Stimulated activated CD8-positive, alpha-beta memory T cell treated with anti-CD3 and anti-CD28 coated beads, Interleukin-15, amount 100 ng/mL, for 48 hours (primary cell): Measurements from ENCODE around the gene LYPD6.

ENCODE experiments used
- DNase-seq, 2 donors: peaks; one replicate each; pipeline ENCODE4 v3.0.0-alpha.2; 2020; ENCODE audit warnings: low read depth in 2 of 2

LYPD6 gene

DNA sequence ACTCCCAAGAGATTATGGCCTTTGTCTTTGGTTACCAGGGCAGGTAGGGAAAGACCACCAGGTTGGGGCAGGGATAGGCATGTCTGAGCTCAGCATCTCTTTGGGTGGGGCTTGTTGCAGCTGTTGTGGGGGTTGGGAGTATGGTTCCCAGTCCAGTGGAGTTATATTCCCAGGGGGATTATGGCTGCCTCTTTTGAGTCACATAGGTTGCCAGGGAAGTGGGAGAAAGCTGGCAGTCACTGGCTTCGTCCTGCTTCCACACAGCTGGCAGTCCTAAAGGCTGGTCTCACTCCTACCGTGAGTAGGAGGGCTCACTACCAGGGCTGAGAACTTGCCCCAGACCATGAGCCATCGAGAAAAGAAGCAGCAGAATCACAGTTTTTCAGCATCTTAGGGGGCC, 79.1 kb downstream of the LYPD6 start:
- DNase-seq = no peak

DNA sequence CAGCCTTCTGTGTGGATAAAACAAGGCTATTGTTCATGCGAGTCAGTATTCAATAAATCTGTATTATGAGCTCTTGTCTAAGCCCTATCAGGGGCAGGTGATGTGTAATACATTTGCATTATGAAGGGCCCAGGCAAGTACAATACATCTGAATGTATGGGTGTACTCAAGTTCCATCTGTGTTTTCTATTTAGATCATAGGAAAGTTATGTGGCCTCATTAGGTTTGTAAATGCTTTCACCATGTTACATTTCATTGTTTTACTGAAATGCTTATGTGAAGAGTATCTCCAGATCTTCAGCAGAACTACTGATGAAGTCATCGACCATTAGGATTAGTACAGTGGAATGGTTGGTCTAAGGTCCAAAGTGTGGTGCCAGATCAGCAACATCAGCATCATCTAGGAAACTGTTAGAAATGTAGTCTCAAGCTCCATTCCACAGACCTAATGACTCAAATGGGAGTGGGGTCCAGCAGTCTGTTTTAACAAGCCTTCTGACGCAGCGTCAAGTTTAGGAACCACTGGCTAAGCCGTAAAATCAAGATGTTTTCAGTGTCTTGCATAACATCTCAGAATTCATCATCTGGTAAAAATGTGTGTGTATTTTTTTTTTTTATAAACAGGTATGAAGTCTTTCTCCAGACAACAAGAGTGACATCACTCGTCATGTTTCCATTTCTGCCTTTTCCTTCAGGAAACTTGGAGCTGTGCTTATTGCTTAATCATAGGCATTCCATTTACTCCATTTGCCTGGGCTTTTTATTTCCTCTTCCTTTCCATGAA, 80.5 kb downstream of the LYPD6 start:
- DNase-seq = no peak

DNA sequence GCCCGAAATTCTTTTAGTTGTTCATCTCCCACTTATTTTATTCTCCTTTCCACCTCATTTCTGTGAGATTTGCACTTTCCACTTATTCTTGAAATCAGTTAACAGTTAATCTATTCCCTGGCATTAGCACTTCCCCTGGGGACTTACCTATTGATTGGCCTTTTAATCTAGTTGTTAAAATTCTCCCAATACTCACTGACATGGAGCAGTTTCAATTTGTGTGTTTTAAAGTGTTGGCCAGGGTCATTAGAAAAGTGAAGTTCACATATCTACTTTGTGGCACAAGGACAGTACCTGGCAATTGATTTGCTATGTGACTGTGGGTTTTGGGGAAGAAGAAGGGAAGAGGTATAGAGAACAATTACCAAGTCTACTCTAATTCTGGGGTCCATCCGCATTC, 83.1 kb downstream of the LYPD6 start:
- no peak for DNase-seq

DNA sequence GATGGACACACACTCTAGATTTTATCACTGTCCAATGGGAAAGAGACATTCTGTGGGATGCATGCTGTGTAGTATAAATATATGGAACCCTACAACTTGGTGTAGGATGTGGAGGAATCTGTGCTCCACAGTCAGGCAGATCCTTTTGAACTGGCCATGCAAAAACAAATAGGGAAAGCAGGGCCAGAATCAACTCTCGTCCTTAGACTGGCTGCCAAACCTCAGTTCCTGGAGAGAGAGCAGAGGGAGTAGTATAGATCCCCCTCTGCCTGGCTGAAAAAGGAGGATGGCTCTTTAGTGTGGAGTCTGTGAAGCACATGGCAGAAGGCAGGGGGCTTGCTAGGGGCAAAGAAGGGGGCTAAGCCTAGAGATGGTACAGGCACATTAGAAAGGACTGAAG, 84.7 kb downstream of the LYPD6 start:
- DNase-seq = no peak

DNA sequence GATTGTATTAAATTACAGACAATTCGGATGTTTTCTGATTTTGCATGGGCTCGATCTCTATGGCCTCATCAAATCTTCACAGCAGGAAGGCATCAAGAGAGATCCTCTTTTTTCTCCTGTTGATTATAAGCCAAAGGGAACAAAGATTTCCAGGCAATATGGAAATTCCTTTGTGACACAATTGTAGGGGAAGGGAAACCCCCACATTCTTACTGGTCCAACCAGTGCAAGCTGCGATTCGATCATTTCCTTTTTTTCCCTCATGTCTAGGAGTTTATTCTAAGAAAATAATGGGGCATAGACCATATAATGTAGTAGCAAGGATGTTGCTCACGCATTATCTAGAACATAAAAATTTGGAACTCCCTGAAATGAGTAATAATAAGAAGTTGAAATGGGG, 87.7 kb downstream of the LYPD6 start:
- no peak for DNase-seq

DNA sequence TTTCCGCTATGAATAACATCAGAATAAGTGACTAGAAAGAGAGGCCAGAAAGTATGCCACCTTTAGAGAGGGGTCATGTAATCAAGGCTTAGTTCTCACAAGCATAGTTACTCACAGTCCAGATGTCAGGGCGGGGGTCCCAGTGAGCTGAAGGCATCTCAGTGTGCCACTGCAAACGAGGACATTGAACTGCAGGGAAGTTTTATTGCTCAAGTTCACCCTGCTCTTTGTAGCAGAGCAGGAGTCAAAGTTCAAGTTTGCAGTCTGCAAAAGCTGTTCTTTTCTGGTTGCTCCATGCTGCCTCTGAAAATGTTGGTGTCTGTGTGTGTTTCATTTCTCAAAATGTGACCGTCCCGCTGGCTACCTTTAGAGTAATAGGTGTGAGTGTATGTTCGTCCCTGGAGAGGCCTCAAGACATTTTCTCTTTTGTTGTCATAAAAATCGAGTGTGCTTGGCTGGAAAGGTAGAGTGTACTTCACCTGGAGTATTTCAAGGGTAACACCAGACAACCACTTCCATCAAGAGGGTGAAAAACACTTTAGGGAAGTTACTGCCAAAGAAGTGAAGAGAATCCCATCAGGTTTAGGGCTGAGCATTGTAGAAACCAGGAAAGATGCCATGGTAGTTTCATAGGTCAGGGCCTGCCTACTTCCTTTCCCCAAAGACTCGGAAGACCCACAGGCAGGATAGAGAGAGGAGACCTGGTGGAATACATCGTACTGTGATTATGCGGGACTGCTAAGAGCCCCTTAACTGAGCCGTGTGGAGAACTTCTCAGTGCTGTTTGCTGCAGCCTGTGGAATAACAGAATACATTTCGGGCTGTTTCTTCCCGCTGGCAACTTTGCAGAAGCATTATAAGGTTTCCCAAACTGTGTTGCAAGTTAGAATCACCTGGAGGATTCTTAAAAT, 89.9 kb downstream of the LYPD6 start:
- DNase-seq = no peak

DNA sequence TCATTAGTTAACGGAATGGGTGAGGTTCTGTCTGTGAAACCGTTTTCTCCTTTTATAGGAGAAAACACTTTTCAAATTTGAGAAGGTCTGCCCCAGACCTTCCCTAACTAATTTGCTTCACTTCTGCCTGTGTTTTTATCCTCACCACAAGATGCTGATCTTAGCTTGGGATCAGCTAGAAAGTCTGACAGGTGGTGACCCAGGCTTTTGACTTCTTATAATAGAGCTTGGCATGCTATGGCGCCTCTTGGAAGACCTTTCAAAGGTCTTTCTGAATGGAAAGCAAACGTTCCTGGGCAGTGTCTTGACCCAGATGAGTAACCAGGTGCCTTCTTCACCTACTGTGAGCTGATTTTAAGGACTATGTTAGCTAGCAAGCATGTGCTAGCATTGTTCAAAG, 91.4 kb downstream of the LYPD6 start:
- no peak for DNase-seq

DNA sequence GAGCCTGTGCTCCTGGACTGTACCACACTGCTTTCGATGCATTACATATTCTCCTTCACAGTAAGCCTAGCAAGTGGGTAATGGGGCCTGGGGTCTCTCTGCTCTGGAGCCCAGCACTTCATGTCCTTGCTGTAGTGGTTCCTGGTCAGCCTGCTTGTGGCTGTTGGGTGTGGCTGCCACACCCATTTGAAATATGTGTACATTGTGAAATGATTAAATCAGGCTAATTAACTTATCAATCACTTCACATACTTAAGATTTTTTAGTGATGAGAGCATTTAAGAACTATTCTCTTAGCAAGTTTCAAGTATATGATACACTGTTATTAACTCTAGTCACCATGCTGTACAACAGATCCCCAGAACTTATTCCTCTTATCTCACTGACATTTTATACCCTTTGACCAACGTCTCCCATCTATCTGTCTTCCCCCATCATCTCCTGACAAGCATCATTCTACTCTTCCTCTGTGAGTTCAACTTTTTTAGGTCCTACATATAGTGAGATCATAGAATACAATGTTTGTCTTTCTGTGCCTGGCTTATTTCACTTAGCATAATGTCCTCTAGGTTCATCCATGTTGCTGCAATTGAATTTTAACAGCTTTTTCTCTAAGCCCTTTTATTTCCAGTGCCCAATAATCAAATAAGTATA, 92.1 kb downstream of the LYPD6 start:
- DNase-seq = no peak

DNA sequence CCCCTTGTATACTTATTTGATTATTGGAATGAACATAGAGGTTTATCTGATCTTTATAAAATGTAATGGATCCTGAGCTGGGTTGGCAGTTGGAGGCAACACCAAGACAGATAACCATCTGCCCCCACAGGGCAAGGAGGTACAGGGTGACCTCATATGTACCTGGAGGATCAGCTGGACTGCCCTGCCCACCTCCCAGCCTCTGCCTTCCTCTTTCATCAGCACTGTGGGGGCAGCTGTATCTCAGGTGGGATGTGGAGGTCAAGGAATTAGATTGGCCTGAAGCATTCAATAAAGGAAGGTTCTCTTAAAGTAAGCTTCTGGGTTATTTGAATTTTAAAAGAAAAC, 92.6 kb downstream of the LYPD6 start:
- DNase-seq = no peak

DNA sequence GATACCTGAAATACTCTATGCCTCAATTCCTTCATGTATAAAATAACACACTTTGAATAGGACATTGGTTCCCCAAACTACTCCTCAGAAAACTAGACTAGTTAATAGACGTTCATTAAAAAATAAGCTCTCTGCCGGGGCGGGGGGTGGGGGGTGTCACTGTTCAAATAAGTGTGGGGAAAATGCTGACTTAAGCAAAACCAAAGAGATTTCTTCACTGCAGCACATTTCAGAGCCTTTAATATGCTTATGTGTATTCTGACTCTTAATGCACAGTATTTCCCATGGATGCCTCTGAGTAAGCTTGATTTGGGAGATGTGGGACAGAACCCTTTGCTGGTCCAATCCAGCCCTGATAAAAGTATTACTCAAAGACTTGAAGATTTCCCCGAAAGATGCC, 93.2 kb downstream of the LYPD6 start:
- no peak for DNase-seq

DNA sequence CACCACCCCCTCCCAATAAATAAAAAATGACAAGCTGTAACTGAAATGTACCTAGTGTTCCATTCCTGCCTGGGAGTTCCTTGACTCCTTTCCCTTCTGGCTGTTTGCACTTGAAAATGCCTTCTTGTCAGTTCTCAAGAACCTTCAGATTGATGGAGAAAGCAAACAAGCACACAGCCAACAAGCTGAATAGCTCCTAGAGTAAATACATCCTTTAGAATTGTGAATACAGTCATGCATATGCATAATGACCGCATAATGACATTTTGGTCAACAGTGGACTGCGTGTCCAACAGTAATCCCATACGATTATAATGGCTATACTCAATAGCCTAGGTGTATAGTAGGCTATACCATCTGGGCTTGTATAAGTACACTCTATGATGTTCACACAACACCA, 97.0 kb downstream of the LYPD6 start:
- DNase-seq = no peak

DNA sequence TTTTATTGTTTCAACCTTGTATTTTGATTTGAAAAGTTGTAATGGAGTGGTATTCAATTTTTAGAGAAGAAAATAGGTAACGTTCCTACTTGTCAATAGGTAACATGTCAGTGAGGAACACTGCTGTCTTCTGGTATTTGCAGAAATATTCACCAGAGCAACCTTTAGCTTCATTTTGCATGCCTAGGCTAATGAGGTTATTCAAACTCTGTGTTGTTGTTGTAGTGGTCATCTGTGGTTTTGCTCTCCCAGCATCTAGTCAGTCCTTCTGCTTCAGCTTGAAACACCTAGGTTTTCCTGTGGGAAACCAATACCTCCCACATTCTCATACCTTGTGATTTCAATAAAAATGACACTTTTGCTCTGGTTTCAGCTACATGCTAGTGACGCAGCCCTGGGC, 98.4 kb downstream of the LYPD6 start:
- DNase-seq = no peak

DNA sequence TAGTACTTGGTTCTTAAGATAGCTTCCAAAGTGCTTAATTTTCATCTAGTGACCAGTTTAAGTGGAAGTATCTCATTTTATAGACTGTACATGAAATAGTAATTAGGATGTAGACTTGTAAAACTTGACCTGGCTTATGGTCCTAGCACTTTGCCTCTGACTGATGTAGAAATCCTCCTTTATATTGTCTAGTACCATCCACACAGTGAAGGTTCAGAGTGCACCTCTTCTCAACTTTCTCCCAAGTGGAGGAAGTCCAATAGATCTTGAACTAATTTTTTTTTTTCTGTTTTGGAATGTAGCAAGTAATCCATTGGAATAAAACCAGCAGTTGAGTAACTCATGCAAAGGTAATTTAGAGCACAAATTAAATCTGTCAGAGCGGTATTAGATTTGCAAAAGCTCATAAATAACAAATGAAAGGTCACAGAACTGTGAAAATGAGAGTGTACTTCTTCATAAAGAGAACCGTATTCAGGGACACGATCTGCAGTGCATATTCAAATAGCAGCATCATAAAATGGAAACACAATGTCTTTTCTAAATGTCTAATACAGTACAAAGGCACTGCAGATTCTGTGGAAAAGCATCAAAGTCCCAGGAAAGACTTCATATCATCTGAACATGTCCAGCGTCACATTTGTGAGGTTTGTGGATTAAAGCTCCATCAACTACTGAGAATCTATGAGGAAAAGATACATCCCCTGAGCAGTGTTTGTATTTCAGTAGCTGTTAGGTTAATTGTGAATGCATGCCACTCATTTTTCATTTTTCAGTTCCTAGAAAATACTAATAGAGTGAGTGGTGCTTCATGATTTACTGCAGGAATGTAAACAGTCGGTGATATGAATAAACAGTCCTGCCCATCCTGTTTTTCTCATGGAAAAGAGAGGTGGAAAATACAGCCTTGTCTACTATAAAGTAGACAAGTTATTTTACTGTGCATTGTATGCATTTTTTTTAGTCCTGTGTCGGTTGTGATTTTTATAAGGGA, 100.7 kb downstream of the LYPD6 start:
- no peak for DNase-seq

DNA sequence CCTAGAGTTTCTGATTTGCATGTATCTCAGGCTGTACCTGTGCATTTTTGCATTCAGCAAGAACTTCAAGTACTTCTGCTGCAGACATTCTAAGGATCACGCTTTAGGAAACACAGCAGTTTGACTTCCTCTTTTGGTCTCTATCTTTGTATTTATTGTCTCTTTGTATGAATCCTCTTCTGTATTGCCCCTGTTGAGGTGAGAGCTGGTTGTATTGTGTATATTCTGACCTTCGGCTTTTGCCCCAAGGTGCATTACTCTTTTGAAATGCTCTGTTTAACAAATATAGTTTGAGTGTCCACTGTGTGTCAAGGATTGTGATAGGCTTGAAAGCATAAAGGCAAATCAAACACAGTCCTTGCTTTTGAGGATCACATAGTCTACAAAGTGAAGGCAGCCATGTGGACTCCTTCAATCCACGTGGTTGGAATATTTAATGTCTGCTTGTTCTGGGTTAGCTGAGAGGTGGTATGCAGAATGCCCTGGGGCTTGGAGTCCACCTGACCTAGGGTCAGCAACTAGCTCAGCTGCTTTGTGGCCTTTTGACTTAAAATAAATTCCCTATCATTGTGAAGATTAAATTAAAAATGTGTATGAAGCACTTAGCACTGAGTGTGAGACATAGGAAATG, 108.1 kb downstream of the LYPD6 start:
- DNase-seq = no peak

DNA sequence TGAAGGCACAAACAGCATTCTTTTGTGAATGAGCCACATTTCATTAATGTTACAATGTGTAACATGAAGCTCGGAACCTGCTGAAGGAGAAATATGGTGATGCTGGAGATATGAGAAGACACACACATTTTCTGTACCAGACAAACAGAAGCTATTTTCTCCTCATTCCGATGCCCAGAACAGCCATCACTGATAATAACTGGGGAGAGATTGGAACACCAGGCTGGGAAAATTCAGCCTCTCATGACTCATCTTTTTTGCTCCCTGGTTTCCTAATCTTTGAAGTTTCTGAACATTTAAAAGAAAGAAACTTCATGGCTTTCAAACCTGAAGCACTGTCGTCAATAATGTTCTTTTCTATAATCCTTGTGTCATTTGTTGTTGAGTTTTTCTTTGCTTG, 110.9 kb downstream of the LYPD6 start:
- DNase-seq = no peak

DNA sequence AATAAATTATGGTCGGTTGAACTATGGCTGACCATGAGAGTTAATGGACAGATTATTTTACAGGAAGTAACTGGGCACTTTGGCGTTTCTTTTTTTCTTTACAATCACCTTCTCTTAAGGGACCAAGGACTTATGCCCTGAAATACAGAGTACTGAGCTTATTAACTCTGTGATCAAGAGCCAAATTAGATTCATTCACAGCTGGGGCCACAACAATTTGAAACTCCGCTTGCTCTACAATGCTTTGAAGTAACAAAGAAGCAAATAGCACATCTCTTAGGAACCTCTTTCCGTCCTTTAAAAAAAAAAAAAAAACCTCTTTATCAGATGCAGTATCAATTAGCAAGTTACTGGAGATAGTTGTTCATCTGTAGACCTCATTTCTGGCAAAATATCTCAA, 112.0 kb downstream of the LYPD6 start:
- DNase-seq = no peak

DNA sequence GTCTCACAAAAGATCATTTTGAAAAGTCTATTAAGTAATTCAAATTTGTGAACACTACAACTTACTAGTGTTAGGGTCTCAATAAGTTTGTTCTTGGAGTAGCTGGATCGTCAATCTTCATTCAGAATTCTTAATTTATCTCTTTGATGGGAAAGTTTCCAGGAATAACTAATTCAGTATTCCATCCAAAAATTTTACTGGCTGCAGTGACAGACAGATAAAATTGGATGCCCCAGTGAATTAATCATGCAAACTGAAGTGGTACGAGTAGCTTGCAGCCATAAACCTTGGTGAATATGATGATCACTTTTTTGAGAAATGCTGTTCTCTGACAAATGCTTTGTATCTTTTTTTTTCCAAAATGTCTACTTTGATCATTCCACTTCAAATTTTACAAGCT, 112.8 kb downstream of the LYPD6 start:
- DNase-seq = no peak

DNA sequence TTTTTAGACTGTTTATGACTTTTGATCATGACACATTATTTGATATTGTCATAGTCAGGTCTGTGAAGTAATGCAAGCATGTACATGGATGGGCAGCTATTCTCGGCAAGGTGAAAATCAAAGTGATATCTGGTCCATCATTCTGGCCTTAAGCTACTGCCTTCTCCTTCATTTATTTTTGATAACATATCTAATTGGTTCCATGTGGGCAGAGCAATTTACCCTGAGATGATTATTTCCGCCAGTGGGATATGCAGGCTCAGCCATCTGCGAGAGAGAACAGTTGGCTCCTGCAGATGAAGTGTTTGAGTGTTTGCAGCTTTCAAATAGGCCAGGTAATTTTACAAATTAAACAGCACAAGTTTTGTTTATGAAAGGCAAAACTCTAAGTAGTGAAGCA, 116.4 kb downstream of the LYPD6 start:
- DNase-seq = no peak

DNA sequence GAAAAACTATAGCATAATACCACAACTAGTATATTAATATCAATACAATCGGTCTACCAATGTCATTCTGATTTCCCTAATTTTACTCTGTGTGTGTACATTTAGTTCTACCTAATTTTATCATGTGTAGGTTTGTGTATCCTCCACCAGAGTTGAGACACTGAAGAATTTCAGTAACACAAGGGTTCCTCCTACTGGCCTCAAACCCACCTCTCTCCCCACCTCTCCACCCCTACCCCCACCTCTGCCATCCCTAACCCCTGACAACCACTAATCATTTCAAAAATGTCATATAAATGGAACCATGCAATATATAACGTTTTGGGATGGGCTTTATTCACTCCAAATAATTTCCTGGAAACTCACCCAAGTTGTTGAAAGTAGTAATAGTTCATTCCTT, 117.9 kb downstream of the LYPD6 start:
- no peak for DNase-seq

DNA sequence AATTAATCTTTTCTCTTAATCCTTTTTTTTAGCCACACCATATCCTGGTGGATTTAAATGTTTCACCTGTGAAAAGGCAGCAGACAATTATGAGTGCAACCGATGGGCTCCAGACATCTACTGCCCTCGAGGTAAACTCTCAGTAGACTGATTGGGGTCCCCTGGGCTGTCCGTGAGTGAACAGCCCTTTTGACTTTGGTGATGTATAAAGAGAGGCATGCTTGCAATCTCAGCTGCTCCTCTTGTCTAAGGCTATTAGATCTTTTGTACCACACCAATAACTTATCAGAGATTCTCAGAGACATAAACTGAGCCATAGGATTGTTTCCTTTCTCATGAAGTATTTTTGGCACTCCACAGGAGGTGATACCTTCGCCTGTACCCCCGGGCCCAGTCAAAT, 118.6 kb downstream of the LYPD6 start:
- DNase-seq = no peak
